ENCODE results near the gene JSRP1. TPM values are rescaled to one million over a fixed set of nuclear protein-coding genes. Genes with fewer than 3 reads are reported as not detected.

The JSRP1 gene
- total RNA-seq, 2 experiments from 2014 or later: 0.56 to 0.58 TPM

- DNase-seq (peak; percentile 98 to 99 (median 99)), ATAC-seq (ENCODE audit: poor library complexity) (peak; percentile 77)
- H3K27ac ChIP-seq (ENCODE audit: low read depth in 1 of 2, low read length in 2 of 2): peak overlapping the region; percentile 50 to 94
- H3K27me3 ChIP-seq (ENCODE audit: control insufficient read depth in 1 of 2, insufficient read depth in 2 of 2, low read length in 2 of 2): peaks cover 0 to 6% of the 10 kb centered on the region in 2 experiments
- peak overlapping the region; percentile 98 for H3K4me3 ChIP-seq (ENCODE audit: low read length)
- Mint-ChIP-seq H3K9me3 (no peaks in the 10 kb centered on the region), H3K27ac (peak overlapping the region; percentile 97), H3K36me3 (ENCODE audit: low read depth) (peaks cover 49% of the 10 kb centered on the region), H3K4me1 (ENCODE audit: low read depth) (peaks cover 31% of the 10 kb centered on the region), H3K27me3 (no peaks in the 10 kb centered on the region), H3K4me3 (peak overlapping the region; percentile 97)
- POLR2A ChIA-PET: interaction anchor here (0.6 to 11.5 kb wide), 11 partner anchors 13 to 209 kb away, joined by 3 to 195 read pairs (median 4); partner anchors contain the start of genes AMH, JSRP1, LSM7 and PLEKHJ1
- CTCF ChIA-PET: interaction anchor here (0.6 to 2.0 kb wide), 4 partner anchors 8 to 33 kb away, joined by 3 to 5 read pairs (median 4); partner anchors contain the start of gene PLEKHJ1
- intact Hi-C loops (cut with DNase I, micrococcal nuclease): loop anchor here (1.0 to 10.0 kb wide), 6 partner anchors 11 to 865 kb away; partner anchors contain the start of genes DAZAP1 (in 1 of the 2), GAMT (in 1 of the 2), LSM7 (in 1 of the 2) and PLEKHJ1 (in 1 of the 2)
- peaks cover 24% of the 10 kb centered on the region for H3K36me3 ChIP-seq (ENCODE audit: insufficient read depth, low read length)
- no peak for TF ChIP-seq CTCF (IDR thresholded peaks at IDR 0.05)
- H3K9me3 ChIP-seq (ENCODE audit: control insufficient read depth in 1 of 2, insufficient read depth in 1 of 2, low read length in 2 of 2): peaks cover 0 to 6% of the 10 kb centered on the region in 2 experiments
- peaks cover 51% of the 10 kb centered on the region for H3K4me1 ChIP-seq (ENCODE audit: insufficient read depth, low read length)
Observed at GRCh38 chr19:2269244-2270156, 13.3 kb upstream of the JSRP1 start.

GRCh38 chr19:2268861-2269243 lies 12.6 kb upstream of the JSRP1 start:
- DNase-seq (no peak), ATAC-seq (ENCODE audit: poor library complexity) (no peak)
- Histone ChIP-seq H3K4me3 (ENCODE audit: low read length) (peak overlapping the region; percentile 64), H3K36me3 (ENCODE audit: insufficient read depth, low read length) (peaks cover 24% of the 10 kb centered on the region), H3K27me3 (ENCODE audit: control insufficient read depth in 1 of 2, insufficient read depth in 2 of 2, low read length in 2 of 2) (peaks cover 0 to 6% of the 10 kb centered on the region in 2 experiments), H3K27ac (ENCODE audit: low read depth in 1 of 2, low read length in 2 of 2) (peak overlapping the region in 1 of 2 donors; percentile 40), H3K4me1 (ENCODE audit: insufficient read depth, low read length) (peaks cover 45% of the 10 kb centered on the region), H3K9me3 (ENCODE audit: control insufficient read depth in 1 of 2, insufficient read depth in 1 of 2, low read length in 2 of 2) (peaks cover 0 to 6% of the 10 kb centered on the region in 2 experiments)
- Mint-ChIP-seq H3K4me1 (ENCODE audit: low read depth) (peaks cover 25% of the 10 kb centered on the region), H3K36me3 (ENCODE audit: low read depth) (peaks cover 42% of the 10 kb centered on the region), H3K4me3 (peak overlapping the region; percentile 97), H3K9me3 (no peaks in the 10 kb centered on the region), H3K27me3 (no peaks in the 10 kb centered on the region), H3K27ac (peak overlapping the region; percentile 97)
- CTCF ChIA-PET: no interaction called here
- intact Hi-C loops (cut with DNase I, micrococcal nuclease): loop anchor here (1.0 to 10.0 kb wide), 3 partner anchors 11 to 864 kb away; partner anchors contain the start of genes DAZAP1 (in 1 of the 2), GAMT (in 1 of the 2), PLEKHJ1 (in 1 of the 2) and SF3A2 (in 1 of the 2)
- POLR2A ChIA-PET: interaction anchor here (7.7 to 11.5 kb wide), 2 partner anchors 12 to 30 kb away, joined by 103 to 195 read pairs; partner anchors contain the start of genes JSRP1 and SF3A2
- TF ChIP-seq CTCF (IDR thresholded peaks at IDR 0.05): no peak

GRCh38 chr19:2268480-2268830 lies 12.2 kb upstream of the JSRP1 start:
- peak overlapping the region; percentile 97 for H3K27ac Mint-ChIP-seq
- Histone ChIP-seq H3K36me3 (ENCODE audit: insufficient read depth, low read length) (peaks cover 23% of the 10 kb centered on the region), H3K4me1 (ENCODE audit: insufficient read depth, low read length) (peaks cover 41% of the 10 kb centered on the region), H3K4me3 (ENCODE audit: low read length) (peak overlapping the region; percentile 64), H3K27ac (ENCODE audit: low read depth in 1 of 2, low read length in 2 of 2) (no peak overlapping the region), H3K27me3 (ENCODE audit: control insufficient read depth in 1 of 2, insufficient read depth in 2 of 2, low read length in 2 of 2) (peaks cover 0 to 6% of the 10 kb centered on the region in 2 experiments), H3K9me3 (ENCODE audit: control insufficient read depth in 1 of 2, insufficient read depth in 1 of 2, low read length in 2 of 2) (peaks cover 0 to 6% of the 10 kb centered on the region in 2 experiments)
- H3K4me1 Mint-ChIP-seq (ENCODE audit: low read depth): peaks cover 21% of the 10 kb centered on the region
- intact Hi-C loops (cut with DNase I, micrococcal nuclease): loop anchor here in 1 of 2 experiments (10.0 kb wide), 1 partner anchor 864 kb away; the partner anchor contains the start of genes DAZAP1 and GAMT
- H3K27me3 Mint-ChIP-seq: no peaks in the 10 kb centered on the region
- peak overlapping the region; percentile 97 for H3K4me3 Mint-ChIP-seq
- CTCF ChIA-PET: no interaction called here
- no peak for TF ChIP-seq CTCF (IDR thresholded peaks at IDR 0.05)
- no peaks in the 10 kb centered on the region for H3K9me3 Mint-ChIP-seq
- no peak for DNase-seq
- ATAC-seq (ENCODE audit: poor library complexity): no peak
- peaks cover 39% of the 10 kb centered on the region for H3K36me3 Mint-ChIP-seq (ENCODE audit: low read depth)
- POLR2A ChIA-PET: interaction anchor here (7.7 to 11.5 kb wide), 2 partner anchors 12 to 30 kb away, joined by 103 to 195 read pairs; partner anchors contain the start of genes JSRP1 and SF3A2

Data from CD4-positive, alpha-beta T cell (primary cell).